Measurements from ENCODE around the gene TJP3.
"Not testable (repeated sequence)": the region's sequence is repeated elsewhere in the genome, so short reads cannot be mapped to it uniquely, and the experiment has no call there.

TJP3 gene

DNA sequence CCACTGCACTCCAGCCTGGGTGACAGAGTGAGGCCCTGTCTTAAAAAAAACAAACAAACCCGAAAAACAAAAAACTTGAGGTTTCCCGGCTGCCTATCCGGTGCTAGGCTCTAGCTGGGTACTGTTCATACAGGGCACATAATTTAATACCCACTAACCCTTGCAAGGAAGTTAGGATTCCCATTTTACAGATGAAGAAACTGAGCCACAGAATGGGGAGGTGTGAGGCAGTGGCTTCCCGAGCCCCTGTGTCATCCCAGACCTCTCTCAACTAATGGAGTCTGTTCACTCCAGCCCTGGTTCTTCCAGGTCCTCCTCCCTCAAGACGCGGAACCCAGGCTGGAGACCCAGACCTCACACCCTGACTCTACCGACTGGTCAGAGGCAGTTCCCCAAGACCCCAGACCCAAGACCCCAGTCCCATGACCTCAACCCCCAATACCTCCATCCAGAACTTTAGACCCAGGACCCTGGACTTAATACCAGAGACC, 52.7 kb downstream of the TJP3 start:
- peak overlapping the region; percentile 75 for H3K27ac ChIP-seq
- TF ChIP-seq CTCF (conservative IDR thresholded peaks at IDR 0.05; ENCODE audit: low read depth): no peak
- ChIA-PET POLR2A (ENCODE audit: low non-redundant PET) (interaction anchor here (0.6 kb wide), 1 partner anchor 211 kb away, joined by 3 read pairs; no protein-coding TSS in a partner anchor), CTCF (no interaction called here)
- no peak for DNase-seq (ENCODE audit: low spot score)

DNA sequence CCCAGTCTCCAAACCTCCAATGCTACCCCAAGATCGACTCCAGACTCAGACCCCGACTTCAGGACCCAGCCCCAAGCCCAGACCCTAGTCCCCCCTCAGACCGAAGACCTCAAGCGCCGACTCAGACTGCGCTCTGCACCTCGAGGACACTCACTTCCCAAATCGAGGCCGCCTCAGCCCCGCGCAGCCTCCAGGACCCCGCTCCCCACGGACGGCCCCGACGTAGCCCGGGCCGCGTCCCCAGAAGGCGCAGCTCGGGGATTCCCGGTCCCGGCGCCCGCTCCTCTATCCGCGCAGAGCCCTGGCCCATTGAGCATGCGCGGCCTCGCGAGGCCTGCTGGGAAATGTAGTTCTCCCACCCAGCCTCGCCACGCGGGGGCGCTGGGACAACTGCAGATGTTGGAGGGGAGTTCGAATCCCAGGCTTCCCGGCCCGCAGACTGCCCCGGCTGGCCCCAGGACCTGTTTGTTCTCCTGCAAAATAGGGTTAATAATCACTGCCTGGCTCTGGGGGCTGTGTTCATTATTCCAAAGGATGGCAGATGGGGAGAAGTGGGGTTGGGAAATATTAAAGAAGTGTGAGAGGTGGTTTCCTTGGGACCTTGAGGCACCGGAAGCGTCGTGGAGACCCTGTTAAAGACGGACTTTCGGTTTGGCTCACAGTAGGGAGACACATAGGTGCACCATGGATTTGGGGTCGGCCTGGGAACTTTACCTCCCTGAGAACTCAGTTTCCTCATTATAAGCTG, 53.4 kb downstream of the TJP3 start, which contains the start of gene APBA3:
APBA3 (minus strand) TSS at position 311 of the 748 bp plus-strand sequence. CDS start 1,428 bp downstream, outside the sequence.
- POLR2A ChIA-PET (ENCODE audit: low non-redundant PET): interaction anchor here (0.5 kb wide), 1 partner anchor 72 kb away, joined by 3 read pairs; no protein-coding TSS in a partner anchor
- CTCF ChIA-PET: interaction anchor here (0.6 to 0.7 kb wide), 2 partner anchors 63 to 140 kb away, joined by 3 to 6 read pairs; no protein-coding TSS in a partner anchor
- peak within 1 kb of the TSS; percentile 96 for H3K27ac ChIP-seq
- peak; percentile 90 for DNase-seq (ENCODE audit: low spot score)
- peak; percentile 75 for TF ChIP-seq CTCF (conservative IDR thresholded peaks at IDR 0.05; ENCODE audit: low read depth)

DNA sequence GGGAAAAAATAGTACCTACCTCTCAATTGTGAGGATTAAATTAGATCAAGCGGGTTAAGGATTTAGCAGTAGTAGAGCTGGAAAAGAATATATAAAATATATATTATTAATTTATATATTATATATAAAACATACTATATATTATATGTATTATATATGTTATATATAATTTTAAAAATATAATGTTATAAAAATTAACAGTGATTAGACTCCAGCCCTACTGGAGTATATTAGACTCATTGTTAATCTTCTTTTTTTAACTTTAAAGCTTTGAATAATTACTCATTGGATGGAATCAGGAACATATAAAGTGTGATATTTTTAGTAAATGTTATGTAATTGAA, 53.9 kb downstream of the TJP3 start:
- TF ChIP-seq CTCF (conservative IDR thresholded peaks at IDR 0.05; ENCODE audit: low read depth): no peak
- CTCF ChIA-PET: interaction anchor here (0.6 to 0.7 kb wide), 2 partner anchors 62 to 141 kb away, joined by 3 to 6 read pairs; no protein-coding TSS in a partner anchor
- POLR2A ChIA-PET (ENCODE audit: low non-redundant PET): interaction anchor here (0.5 to 0.6 kb wide), 2 partner anchors 72 to 296 kb away, joined by 3 read pairs; no protein-coding TSS in a partner anchor
- DNase-seq (ENCODE audit: low spot score): no peak
- peak overlapping the region; percentile 96 for H3K27ac ChIP-seq

- no peak for TF ChIP-seq CTCF (conservative IDR thresholded peaks at IDR 0.05; ENCODE audit: low read depth)
- DNase-seq (ENCODE audit: low spot score): peak; percentile 99
- CTCF ChIA-PET: interaction anchor here (0.7 to 0.8 kb wide), 2 partner anchors 142 to 225 kb away, joined by 3 to 6 read pairs; no protein-coding TSS in a partner anchor
- POLR2A ChIA-PET (ENCODE audit: low non-redundant PET): interaction anchor here (0.5 to 0.6 kb wide), 3 partner anchors 20 to 295 kb away, joined by 3 to 5 read pairs (median 3); no protein-coding TSS in a partner anchor
- H3K27ac ChIP-seq: peak within 1 kb of the TSS; percentile 96
Observed at GRCh38 chr19:3762501-3763459, 54.6 kb downstream of the TJP3 start, which contains the start of gene MRPL54. TSS of gene MRPL54 (plus strand) at chr19:3762682. CDS start at chr19:3762701, 19 bp downstream.

DNA sequence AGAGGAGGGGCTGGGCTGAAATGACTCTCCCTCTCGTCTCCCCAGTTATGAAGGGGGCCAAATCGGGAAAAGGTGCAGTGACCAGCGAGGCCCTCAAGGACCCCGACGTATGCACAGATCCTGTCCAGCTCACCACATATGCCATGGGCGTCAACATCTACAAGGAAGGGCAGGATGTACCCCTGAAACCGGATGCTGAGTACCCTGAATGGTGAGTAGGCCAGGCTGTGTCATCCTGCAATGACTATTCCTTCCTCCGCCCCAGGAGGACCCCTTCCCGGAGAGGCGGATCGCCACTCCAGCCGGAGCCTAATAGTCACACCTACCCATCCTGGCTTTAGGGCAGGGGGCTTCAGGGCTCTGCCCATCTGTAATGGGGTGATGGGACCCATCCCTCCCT, 56.9 kb downstream of the TJP3 start:
- POLR2A ChIA-PET (ENCODE audit: low non-redundant PET): no interaction called here
- DNase-seq (ENCODE audit: low spot score): no peak
- CTCF ChIA-PET: no interaction called here
- TF ChIP-seq CTCF (conservative IDR thresholded peaks at IDR 0.05; ENCODE audit: low read depth): no peak
- H3K27ac ChIP-seq: no peak overlapping the region

DNA sequence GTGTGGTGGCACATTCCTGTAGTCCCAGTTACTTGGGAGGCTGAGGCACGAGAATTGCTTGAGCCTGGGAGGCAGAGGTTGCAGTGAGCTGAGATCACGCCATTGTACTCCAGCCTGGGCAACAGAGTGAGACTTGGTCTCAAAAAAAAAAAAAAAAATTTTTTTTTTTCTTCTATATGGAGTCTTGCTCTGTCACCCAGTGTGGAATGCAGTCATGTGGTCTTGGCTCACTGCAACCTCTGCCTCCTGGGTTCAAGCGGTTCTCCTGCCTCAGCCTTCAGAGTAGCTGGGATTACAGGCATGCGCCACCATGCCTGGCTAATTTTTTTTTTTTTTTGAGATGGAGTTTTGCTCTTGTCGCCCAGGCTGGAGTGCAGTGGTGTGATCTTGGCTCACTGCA, 57.6 kb downstream of the TJP3 start:
- not testable (repeated sequence) for DNase-seq (ENCODE audit: low spot score); H3K27ac ChIP-seq
- ChIA-PET POLR2A (ENCODE audit: low non-redundant PET) (interaction anchor here (0.7 kb wide), 1 partner anchor 640 kb away, joined by 3 read pairs; no protein-coding TSS in a partner anchor), CTCF (interaction anchor here (0.6 kb wide), 1 partner anchor 10 kb away, joined by 3 read pairs; no protein-coding TSS in a partner anchor)
